Chondrocyte (in vitro differentiated cells): ENCODE results near the gene MORN1. TPM values are rescaled to one million over a fixed set of nuclear protein-coding genes. Genes with fewer than 3 reads are reported as not detected.

Experiments used
- DNase-seq: peaks from one replicate; pipeline ENCODE4 v3.0.0; 2021; ENCODE audit warnings: mixed read lengths, low spot score
- H3K27ac Mint-ChIP-seq: one replicate; pipeline ENCODE4 v1.8.0; 2021; ENCODE audit warnings: mild to moderate bottlenecking, moderate library complexity, mixed read lengths; ENCODE audit not compliant: unreplicated experiment
- H3K27me3 Mint-ChIP-seq: 2 replicates; pipeline ENCODE4 v1.8.0; 2021; ENCODE audit warnings: low read depth, mixed read lengths
- H3K36me3 Mint-ChIP-seq: 2 replicates; pipeline ENCODE4 v1.8.0; 2021; ENCODE audit warnings: low read depth, mixed read lengths
- H3K4me1 Mint-ChIP-seq: 2 replicates; pipeline ENCODE4 v1.8.0; 2021; ENCODE audit warnings: low read depth, mild to moderate bottlenecking, mixed read lengths
- H3K4me3 Mint-ChIP-seq: one replicate; pipeline ENCODE4 v1.8.0; 2021; ENCODE audit warnings: mild to moderate bottlenecking, moderate library complexity, mixed read lengths; ENCODE audit not compliant: unreplicated experiment
- H3K9me3 Mint-ChIP-seq: 2 replicates; pipeline ENCODE4 v1.8.0; 2021; ENCODE audit warnings: low read depth, mixed read lengths
- CTCF ChIP-seq: fragments of 200-600 bp; sonication (generic); IDR thresholded peaks from 2 replicates; pipeline ENCODE4 v1.5.0; 2021; ENCODE audit warnings: antibody characterized with exemption, mild to moderate bottlenecking, moderate library complexity
- total RNA-seq: library from RNA; stranded (reverse); gene quantifications from 3 replicates; pipeline ENCODE4 v1.2.1, GENCODE V29; 2021

MORN1 gene
- total RNA-seq, 1 donor from 2014 or later: 6.7 TPM

DNA sequence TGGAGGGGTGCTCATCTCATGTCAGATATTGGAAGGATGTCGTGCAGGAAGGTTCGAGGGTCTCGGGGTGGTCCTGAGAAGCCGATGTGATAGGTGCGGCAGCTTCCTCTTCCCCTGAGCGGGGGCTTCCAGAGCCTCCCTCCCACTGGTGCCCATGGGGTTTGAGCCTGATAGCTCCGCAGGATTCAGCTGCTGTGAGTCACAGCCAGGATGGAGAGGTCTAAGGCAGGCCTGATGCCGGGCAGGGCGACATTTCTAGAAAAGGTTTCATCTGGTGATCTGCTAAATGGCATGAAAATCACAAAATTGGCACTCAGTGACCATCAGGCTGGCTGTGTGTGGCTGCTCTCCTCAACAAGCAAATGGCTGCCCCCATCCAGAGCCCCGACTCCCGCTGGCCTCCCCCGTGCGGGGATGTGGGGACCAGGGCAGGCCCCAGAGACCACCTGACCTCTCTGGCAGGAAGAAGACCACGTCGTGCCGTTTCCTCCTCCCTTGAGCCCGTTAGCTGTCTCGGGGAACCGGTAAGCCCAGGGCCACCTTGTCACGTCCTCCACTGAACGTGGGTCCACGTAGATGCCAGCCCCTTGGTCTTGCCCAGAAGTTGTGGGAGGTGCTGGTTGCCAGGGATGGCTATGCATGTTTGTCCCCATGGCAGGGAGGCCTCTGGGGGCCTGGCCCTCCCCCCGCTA, 97.2 kb downstream of the MORN1 start:
- Mint-ChIP-seq H3K27ac (peak overlapping the region; percentile 41), H3K9me3 (no peaks in the 10 kb centered on the region), H3K27me3 (no peaks in the 10 kb centered on the region), H3K36me3 (no peaks in the 10 kb centered on the region), H3K4me3 (no peak overlapping the region), H3K4me1 (peaks cover 56% of the 10 kb centered on the region)
- no peak for DNase-seq
- no peak for TF ChIP-seq CTCF

DNA sequence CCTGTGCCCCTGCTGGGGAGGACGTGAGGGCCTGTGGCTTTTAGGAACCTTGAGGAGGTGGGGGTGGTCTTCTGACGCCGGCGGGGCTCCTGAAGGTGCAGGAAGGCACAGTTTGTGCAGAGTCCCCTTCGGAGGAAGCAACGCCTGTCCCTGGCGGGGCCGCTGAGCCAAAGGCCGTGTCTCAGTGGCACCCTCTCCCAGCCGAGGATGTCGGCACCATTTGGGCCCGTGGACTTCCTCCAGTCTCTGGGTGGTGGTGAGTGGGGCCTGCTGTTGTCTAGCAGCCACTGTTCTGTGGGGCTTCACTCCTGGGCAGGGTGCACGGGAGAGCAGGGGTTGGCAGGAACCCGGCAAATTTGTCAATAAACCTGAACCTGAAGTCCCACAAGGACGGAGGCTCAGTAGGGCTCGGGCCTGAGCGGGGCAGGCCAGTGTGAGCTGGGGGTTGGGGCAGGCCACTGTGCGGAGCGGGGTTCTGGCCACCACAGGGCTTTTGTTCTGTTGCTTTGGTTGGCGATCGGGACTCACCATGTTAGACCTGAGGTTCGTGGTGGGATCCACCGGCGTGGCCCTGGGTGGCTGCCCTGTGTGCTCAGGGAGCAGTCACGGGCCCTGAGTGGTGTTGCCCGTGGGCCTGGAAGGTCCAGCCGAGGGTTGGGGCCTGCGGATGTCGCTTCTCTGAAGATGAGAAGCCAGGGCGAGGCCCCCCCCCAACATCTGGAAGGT, 98.5 kb downstream of the MORN1 start:
- H3K27me3 Mint-ChIP-seq: no peaks in the 10 kb centered on the region
- no peak overlapping the region for H3K4me3 Mint-ChIP-seq
- TF ChIP-seq CTCF: no peak
- no peaks in the 10 kb centered on the region for H3K9me3 Mint-ChIP-seq
- H3K36me3 Mint-ChIP-seq: no peaks in the 10 kb centered on the region
- peak overlapping the region; percentile 32 for H3K27ac Mint-ChIP-seq
- H3K4me1 Mint-ChIP-seq: peaks cover 60% of the 10 kb centered on the region
- no peak for DNase-seq

- no peaks in the 10 kb centered on the region for H3K27me3 Mint-ChIP-seq
- no peaks in the 10 kb centered on the region for H3K9me3 Mint-ChIP-seq
- DNase-seq: no peak
- H3K4me3 Mint-ChIP-seq: no peak overlapping the region
- peak overlapping the region; percentile 49 for H3K27ac Mint-ChIP-seq
- no peak for TF ChIP-seq CTCF
- peaks cover 64% of the 10 kb centered on the region for H3K4me1 Mint-ChIP-seq
- H3K36me3 Mint-ChIP-seq: peaks cover 2% of the 10 kb centered on the region
Observed at GRCh38 chr1:2291577-2291976, 99.8 kb downstream of the MORN1 start.

DNA sequence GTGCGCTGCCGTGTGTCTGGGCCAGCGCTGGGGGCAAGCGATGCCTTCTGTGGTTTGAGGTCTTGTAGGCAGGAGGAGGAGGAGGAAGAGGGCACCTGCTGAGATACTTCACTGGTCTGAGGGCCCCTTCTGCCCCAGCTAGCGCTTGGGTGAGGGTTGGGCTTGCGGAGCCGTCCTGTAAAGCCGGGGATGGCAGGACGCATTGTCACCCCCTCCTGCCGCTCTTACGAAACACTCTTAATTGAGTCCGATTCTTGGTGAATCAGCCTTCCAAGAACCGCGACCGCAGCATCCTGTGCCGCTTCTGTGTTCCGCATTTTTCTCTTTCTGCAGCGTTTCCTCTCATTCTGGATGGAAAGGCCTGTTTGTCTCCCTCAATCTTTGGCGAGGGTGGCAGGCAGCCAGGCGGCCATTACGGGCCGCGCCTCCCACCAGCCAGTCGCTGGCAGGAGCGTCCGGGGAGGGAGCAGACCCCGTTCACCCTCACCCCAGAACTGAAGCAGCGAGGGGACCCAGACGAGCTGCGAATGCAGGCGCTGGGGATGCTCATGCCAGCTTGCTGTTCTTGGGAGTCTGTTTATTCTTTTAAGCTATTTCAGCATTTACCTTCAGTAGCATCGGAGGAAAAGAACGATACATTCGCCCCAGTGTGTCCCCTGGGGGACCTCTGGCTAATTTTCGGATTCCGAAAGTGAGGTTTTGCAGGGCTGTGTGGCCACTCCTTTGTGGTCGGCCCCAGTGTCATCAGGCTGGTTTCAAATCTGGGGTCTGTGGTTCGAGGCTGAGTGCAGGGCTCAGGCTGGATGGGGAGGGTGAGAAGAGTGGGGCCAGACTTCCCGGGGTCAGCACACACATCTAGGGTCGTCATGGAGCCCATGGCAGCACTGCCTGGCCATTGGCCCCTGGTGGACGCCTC, 100.5 kb downstream of the MORN1 start:
- Mint-ChIP-seq H3K4me3 (peak overlapping the region; percentile 40), H3K4me1 (peaks cover 64% of the 10 kb centered on the region), H3K27ac (peak overlapping the region; percentile 89), H3K9me3 (no peaks in the 10 kb centered on the region), H3K27me3 (no peaks in the 10 kb centered on the region), H3K36me3 (peaks cover 2% of the 10 kb centered on the region)
- no peak for TF ChIP-seq CTCF
- no peak for DNase-seq

DNA sequence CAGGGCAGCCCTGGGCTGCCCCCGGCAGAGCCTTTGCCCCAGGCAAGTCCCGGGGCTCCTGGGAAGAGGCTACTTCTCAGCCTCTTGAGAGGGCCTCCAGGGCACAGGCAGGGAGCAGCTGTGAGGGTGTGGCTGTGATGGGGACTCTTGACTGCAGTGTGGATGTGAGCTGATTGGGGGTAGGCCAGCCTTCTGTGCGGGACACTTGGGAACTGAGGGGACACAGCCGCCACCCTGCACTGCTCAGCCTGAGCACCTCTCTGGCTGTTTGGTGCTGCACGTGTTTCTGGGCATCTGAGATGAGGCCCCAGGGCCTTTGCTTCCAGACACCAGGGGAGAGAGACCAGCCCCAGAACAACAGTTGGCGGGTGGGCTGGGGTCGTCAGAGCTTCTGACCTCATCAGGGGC, 101.2 kb downstream of the MORN1 start:
- DNase-seq: no peak
- Mint-ChIP-seq H3K4me3 (no peak overlapping the region), H3K27ac (peak overlapping the region; percentile 89), H3K27me3 (no peaks in the 10 kb centered on the region), H3K4me1 (peaks cover 61% of the 10 kb centered on the region), H3K9me3 (no peaks in the 10 kb centered on the region), H3K36me3 (peaks cover 2% of the 10 kb centered on the region)
- no peak for TF ChIP-seq CTCF
